Ovary (tissue), 9 donors: ENCODE measurements around the gene ZFYVE1. TPM values are rescaled to one million over a fixed set of nuclear protein-coding genes. Genes with fewer than 3 reads are reported as not detected.

Experiments
- DNase-seq, 5 donors: peaks; one replicate each; pipeline ENCODE4 v3.0.0-alpha.2; 2019 to 2020
- H3K27ac ChIP-seq, 2 donors: fragments of 200-600 bp; one replicate each; pipeline versions ENCODE4 v1.5.1 to v1.8.0; 2019 to 2022
- H3K27me3 ChIP-seq: fragments of 200-600 bp; one replicate; pipeline ENCODE4 v1.8.0; 2022
- H3K36me3 ChIP-seq: fragments of 200-600 bp; sonication (generic); one replicate; pipeline ENCODE4 v1.5.1; 2019
- H3K4me1 ChIP-seq: one replicate; pipeline ENCODE4 v1.8.1; 2013; ENCODE audit warnings: mild to moderate bottlenecking, moderate library complexity; ENCODE audit not compliant: insufficient read depth
- H3K4me3 ChIP-seq: fragments of 200-600 bp; sonication (generic); one replicate; pipeline ENCODE4 v1.5.1; 2017
- H3K9me3 ChIP-seq, 2 donors: fragments of 200-600 bp in 1 of 2; sonication (generic) in 1 of 2; one replicate each; pipeline versions ENCODE4 v1.5.1 to v1.8.1; 2013 to 2019; ENCODE audit warnings: mild to moderate bottlenecking in 1 of 2, moderate library complexity in 1 of 2
- EP300 ChIP-seq: sonication (generic); formaldehyde crosslinking; IDR thresholded peaks from one replicate; pipeline ENCODE4 v1.6.1; 2017; ENCODE audit warnings: antibody characterized with exemption
- POLR2A ChIP-seq: fragments of 450-650 bp; IDR thresholded peaks from one replicate; pipeline ENCODE4 v1.6.1; 2017; ENCODE audit warnings: antibody characterized with exemption, mild to moderate bottlenecking, moderate library complexity
- WGBS, 3 donors: extraction: QIAGEN DNeasy Blood & Tissue Kit in 1 of 3; methylation state at CpG; one replicate each; pipeline versions ENCODE4 v1.1.5 to v1.1.7; 2013 to 2017; 5-methylcytosine and 5-hydroxymethylcytosine counted together
- intact Hi-C, 4 donors: fragments of 100-400 bp; cut with DNase I; formaldehyde crosslinking; loops; one replicate each; pipeline versions ENCODE4 v1.11.0 to v1.15.1; 2022 to 2023
- polyA plus RNA-seq, 2 donors: library from polyadenylated mRNA; stranded (reverse); fragments of 200-250 nt in 1 of 2; fragments of 350-450 nt in 1 of 2; fragmentation: Illumina TruSeq in 1 of 2; extraction: RNeasy Lipid Tissue Mini Kit (QIAGEN cat#74804) in 1 of 2; gene quantifications; one replicate each; pipeline ENCODE4 v1.2.3, GENCODE V29; 2013 to 2014
- total RNA-seq, 7 donors: library from RNA; depleted of rRNA in 2 of 7; stranded (reverse); fragments of >200 nt in 2 of 7; fragmentation: NEBNext Ultra II Directional in 3 of 7; extraction: Animal tissue kit (Norgen Biotek cat#: 25700) in 3 of 7; gene quantifications; one replicate each; pipeline versions ENCODE4 v1.1.0 to v1.2.4, GENCODE V29; 2016 to 2023
- TF ChIP-seq, protein P1 (sequence below), 3 donors: fragments of 450-650 bp in 2 of 3; fragments of 200-600 bp in 1 of 3; IDR thresholded peaks; one replicate each; pipeline versions ENCODE4 v1.5.1 to v1.8.0; 2016 to 2022; ENCODE audit warnings: antibody characterized with exemption in 3 of 3, mild to moderate bottlenecking in 1 of 3
- donor health status: DM: no; HTN: no; CAD: no; lungs with moderate emphysema.
- donor health status: DM: no; HTN: no; CAD: no.
- donor health status: Bipolar disorder and iron deficiency.
- donor health status: DM: yes; HTN: yes; CAD: no.
- donor health status: DM: no; HTN: no; CAD: no.
- donor health status: DM: yes; HTN: yes; CAD: no.

The ZFYVE1 gene
- total and polyA plus RNA-seq, 9 donors = 8.6 to 17.6 (median 12.3) TPM

GRCh38 chr14:72926292-72927028 lies 100.4 kb downstream of the ZFYVE1 start, which contains the start of gene DCAF4:
DCAF4 (plus strand) TSS chr14:72926464; CDS start chr14:72937979, 11,515 bp downstream.
- Histone ChIP-seq H3K27me3 (no peaks in the 10 kb centered on the region), H3K4me3 (peak within 1 kb of the TSS; percentile 64), H3K9me3 (no peaks in the 10 kb centered on the region), H3K27ac (peak within 1 kb of the TSS; percentile 14 to 78), H3K36me3 (no peaks in the 10 kb centered on the region), H3K4me1 (peaks cover 1% of the 10 kb centered on the region)
- intact Hi-C loops = no loop called here
- 0 to 1% (median 0%) methylated on average over 55 to 59 of the region's 59 CpGs for WGBS, 3 donors
- TF ChIP-seq, protein P1, sequence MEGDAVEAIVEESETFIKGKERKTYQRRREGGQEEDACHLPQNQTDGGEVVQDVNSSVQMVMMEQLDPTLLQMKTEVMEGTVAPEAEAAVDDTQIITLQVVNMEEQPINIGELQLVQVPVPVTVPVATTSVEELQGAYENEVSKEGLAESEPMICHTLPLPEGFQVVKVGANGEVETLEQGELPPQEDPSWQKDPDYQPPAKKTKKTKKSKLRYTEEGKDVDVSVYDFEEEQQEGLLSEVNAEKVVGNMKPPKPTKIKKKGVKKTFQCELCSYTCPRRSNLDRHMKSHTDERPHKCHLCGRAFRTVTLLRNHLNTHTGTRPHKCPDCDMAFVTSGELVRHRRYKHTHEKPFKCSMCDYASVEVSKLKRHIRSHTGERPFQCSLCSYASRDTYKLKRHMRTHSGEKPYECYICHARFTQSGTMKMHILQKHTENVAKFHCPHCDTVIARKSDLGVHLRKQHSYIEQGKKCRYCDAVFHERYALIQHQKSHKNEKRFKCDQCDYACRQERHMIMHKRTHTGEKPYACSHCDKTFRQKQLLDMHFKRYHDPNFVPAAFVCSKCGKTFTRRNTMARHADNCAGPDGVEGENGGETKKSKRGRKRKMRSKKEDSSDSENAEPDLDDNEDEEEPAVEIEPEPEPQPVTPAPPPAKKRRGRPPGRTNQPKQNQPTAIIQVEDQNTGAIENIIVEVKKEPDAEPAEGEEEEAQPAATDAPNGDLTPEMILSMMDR (IDR thresholded peaks at IDR 0.05) = no peak
- TF ChIP-seq POLR2A = no peak
- peak; percentile 94 to 97 (median 95) for DNase-seq

- H3K9me3 ChIP-seq = no peaks in the 10 kb centered on the region
- intact Hi-C loops = no loop called here
- WGBS, 3 donors = 2 to 4% (median 3%) methylated on average over 29 to 33 of the region's 33 CpGs
Observed at GRCh38 chr14:72925815-72926291, 101.1 kb downstream of the ZFYVE1 start.

DNA sequence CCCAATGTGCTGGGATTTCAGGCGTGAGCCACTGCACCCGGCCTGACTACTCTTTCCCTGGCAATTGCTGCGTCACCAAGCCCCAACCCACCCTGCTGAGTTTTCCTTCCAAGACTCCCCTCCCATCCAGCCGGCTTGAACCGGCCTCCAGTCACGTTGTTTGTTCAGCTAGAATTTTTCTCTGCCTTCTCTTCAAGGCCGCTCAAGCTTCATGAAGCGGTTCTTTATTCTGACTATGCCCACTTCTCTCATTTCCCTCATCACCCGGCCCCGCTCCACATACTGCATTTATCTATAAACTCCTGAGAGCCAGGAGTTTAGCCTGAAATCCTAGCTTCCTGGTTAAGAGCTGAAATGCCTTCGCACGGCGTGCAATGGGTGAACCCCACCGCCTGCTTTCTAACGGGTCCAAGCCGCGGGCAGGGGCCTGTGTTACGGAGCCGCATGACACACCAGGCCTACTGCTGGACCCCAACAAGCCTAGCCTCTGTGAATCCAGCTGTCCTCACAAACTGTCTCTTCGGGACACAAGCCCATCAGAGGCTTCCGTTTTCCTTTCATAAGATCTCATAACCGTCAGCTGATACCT lies 101.6 kb downstream of the ZFYVE1 start:
- peak; percentile 67 to 75 (median 69) for DNase-seq
- Histone ChIP-seq H3K9me3 (no peaks in the 10 kb centered on the region), H3K36me3 (no peaks in the 10 kb centered on the region), H3K27ac (peak overlapping the region; percentile 14 to 78), H3K4me1 (peaks cover 1% of the 10 kb centered on the region), H3K4me3 (peak overlapping the region; percentile 64), H3K27me3 (no peaks in the 10 kb centered on the region)
- intact Hi-C loops = no loop called here
- 24 to 59% (median 28%) methylated on average over 22 of the region's 22 CpGs for WGBS, 3 donors
- TF ChIP-seq POLR2A = no peak
- TF ChIP-seq, protein P1 (IDR thresholded peaks at IDR 0.05) = no peak

More at GRCh38 chr14:72925815-72926291, 101.1 kb downstream of the ZFYVE1 start:
- Histone ChIP-seq H3K4me1 (peaks cover 1% of the 10 kb centered on the region), H3K36me3 (no peaks in the 10 kb centered on the region), H3K4me3 (peak overlapping the region; percentile 64), H3K27ac (peak overlapping the region; percentile 14 to 78), H3K27me3 (no peaks in the 10 kb centered on the region)
- peak; percentile 28 for TF ChIP-seq POLR2A
- no peak for TF ChIP-seq EP300
- no peak for DNase-seq

DNA sequence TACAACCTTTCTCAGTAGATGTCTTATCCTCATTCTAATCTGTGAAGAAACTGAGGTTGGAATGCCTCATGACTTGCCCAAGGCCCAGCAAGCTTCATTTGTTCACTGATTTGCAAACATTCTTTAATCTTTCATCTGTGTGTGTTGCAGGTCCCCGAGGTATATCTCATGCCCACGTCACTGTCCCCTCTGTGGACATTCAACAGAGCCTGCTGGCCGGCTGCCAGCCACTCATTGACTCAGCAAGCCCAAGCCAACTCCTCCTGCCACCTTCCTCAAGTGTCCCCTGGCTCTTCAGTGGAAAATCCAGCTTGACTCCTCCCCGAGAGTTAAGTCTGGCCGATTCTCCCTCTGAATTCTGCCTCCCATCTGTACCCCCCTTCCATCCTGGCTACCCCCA lies 102.6 kb downstream of the ZFYVE1 start:
- intact Hi-C loops = no loop called here
- peak overlapping the region in 1 of 2 donors; percentile 78 for H3K27ac ChIP-seq
- 73 to 82% (median 77%) methylated on average over 5 of the region's 5 CpGs for WGBS, 3 donors
- TF ChIP-seq, protein P1 (IDR thresholded peaks at IDR 0.05) = no peak
- no peak for TF ChIP-seq EP300
- H3K9me3 ChIP-seq = no peaks in the 10 kb centered on the region
- no peak overlapping the region for H3K4me3 ChIP-seq
- H3K4me1 ChIP-seq = peaks cover 1% of the 10 kb centered on the region
- DNase-seq = peak in 1 of 5 donors; percentile 53
- H3K36me3 ChIP-seq = no peaks in the 10 kb centered on the region
- H3K27me3 ChIP-seq = no peaks in the 10 kb centered on the region

- TF ChIP-seq EP300 = no peak
- TF ChIP-seq POLR2A = no peak
- TF ChIP-seq, protein P1 (IDR thresholded peaks at IDR 0.05) = no peak
- Histone ChIP-seq H3K4me1 (peaks cover 1% of the 10 kb centered on the region), H3K27ac (no peak overlapping the region), H3K9me3 (no peaks in the 10 kb centered on the region), H3K4me3 (no peak overlapping the region), H3K27me3 (no peaks in the 10 kb centered on the region), H3K36me3 (no peaks in the 10 kb centered on the region)
- DNase-seq = no peak
- intact Hi-C loops = no loop called here
Observed at GRCh38 chr14:72921396-72921795, 105.5 kb downstream of the ZFYVE1 start.
